SK-N-SH (cell line): ENCODE results near the gene MOCS3. TPM values are rescaled to one million over a fixed set of nuclear protein-coding genes. Genes with fewer than 3 reads are reported as not detected.

Experiments
- CTCF ChIA-PET: fragments of 300-600, 350-600 bp; formaldehyde crosslinking; extraction: SDS; loops from one replicate; lab custom pipeline; 2021; lab: Yijun Ruan, JAX
- POLR2A ChIA-PET: fragments of 350-600 bp; sonication (Branson Sonifier 250); formaldehyde crosslinking; extraction: SDS; loops from one replicate; lab custom pipeline; 2020; ENCODE audit warnings: antibody characterized with exemption, inconsistent platforms; lab: Yijun Ruan, JAX
- DNase-seq: peaks from one replicate; pipeline ENCODE4 v3.0.0; 2012
- H2AFZ ChIP-seq: fragments of 200-600 bp; sonication (generic); 2 replicates; pipeline ENCODE4 v1.8.1; 2016; ENCODE audit warnings: antibody characterized with exemption, mild to moderate bottlenecking, low read depth
- H3F3A ChIP-seq: fragments of 200-600 bp; sonication (generic); replicated peaks from 2 replicates; pipeline ENCODE3; 2016; ENCODE audit warnings: antibody characterized with exemption, mild to moderate bottlenecking; ENCODE audit not compliant: insufficient read depth
- H3K27ac ChIP-seq, 2 experiments: fragments of 200-500 bp in 1 of 2; fragments of 200-600 bp in 1 of 2; sonication (Bioruptor generic) in 1 of 2; sonication (generic), shearing (Covaris generic) in 1 of 2; 2 replicates each; pipeline versions ENCODE4 v1.5.1 to v1.6.1; 2014 to 2016; ENCODE audit warnings: low read depth in 2 of 2, inconsistent platforms in 1 of 2, low read length in 1 of 2, mild to moderate bottlenecking in 1 of 2, mixed read lengths in 1 of 2
- H3K27me3 ChIP-seq: fragments of 200-600 bp; sonication (generic), shearing (Covaris generic); 2 replicates; pipeline ENCODE4 v1.6.1; 2016; ENCODE audit warnings: mixed run types; ENCODE audit not compliant: insufficient read depth
- H3K36me3 ChIP-seq, 2 experiments: fragments of 200-500 bp in 1 of 2; fragments of 200-600 bp in 1 of 2; sonication (Bioruptor generic) in 1 of 2; sonication (generic) in 1 of 2; replicated peaks in 1 of 2; 2 replicates each; pipeline versions ENCODE3 to v1.5.1; 2014 to 2016; ENCODE audit warnings: low read length in 1 of 2, mild to moderate bottlenecking in 1 of 2; ENCODE audit not compliant: insufficient read depth in 2 of 2, control insufficient read depth in 1 of 2
- H3K4me1 ChIP-seq, 2 experiments: fragments of 200-500 bp in 1 of 2; fragments of 200-600 bp in 1 of 2; sonication (Bioruptor generic) in 1 of 2; sonication (generic), shearing (Covaris generic) in 1 of 2; 2 replicates each; pipeline versions ENCODE4 v1.5.1 to v1.6.1; 2014 to 2016; ENCODE audit warnings: low read depth in 1 of 2, low read length in 1 of 2, mixed run types in 1 of 2; ENCODE audit not compliant: insufficient read depth in 2 of 2, control insufficient read depth in 1 of 2
- H3K4me2 ChIP-seq: fragments of 200-600 bp; sonication (generic), shearing (Covaris generic); 2 replicates; pipeline ENCODE4 v1.6.1; 2017; ENCODE audit warnings: mixed run types
- H3K4me3 ChIP-seq, 2 experiments: fragments of 200-500 bp in 1 of 2; fragments of 200-600 bp in 1 of 2; sonication (Bioruptor generic) in 1 of 2; sonication (generic), shearing (Covaris generic) in 1 of 2; 2 replicates each; pipeline versions ENCODE4 v1.5.1 to v1.8.1; 2014 to 2016; ENCODE audit warnings: low read depth in 2 of 2, inconsistent platforms in 1 of 2, low read length in 1 of 2, mild to moderate bottlenecking in 1 of 2, mixed read lengths in 1 of 2, moderate library complexity in 1 of 2
- H3K79me2 ChIP-seq: fragments of 200-600 bp; sonication (generic); 2 replicates; pipeline ENCODE4 v1.8.1; 2017; ENCODE audit warnings: mild to moderate bottlenecking; ENCODE audit not compliant: insufficient read depth
- H3K9ac ChIP-seq: fragments of 200-600 bp; sonication (generic); 2 replicates; pipeline ENCODE4 v1.6.1; 2017; ENCODE audit warnings: mixed run types
- H3K9me2 ChIP-seq: fragments of 200-600 bp; sonication (generic); 2 replicates; pipeline ENCODE4 v1.6.1; 2017; ENCODE audit warnings: mixed run types
- H3K9me3 ChIP-seq: fragments of 200-600 bp; sonication (generic); 2 replicates; pipeline ENCODE4 v1.6.1; 2017; ENCODE audit warnings: mixed run types, mild to moderate bottlenecking, moderate library complexity
- H4K20me1 ChIP-seq: fragments of 200-600 bp; sonication (generic); 2 replicates; pipeline ENCODE4 v1.6.1; 2017; ENCODE audit warnings: mild to moderate bottlenecking, mixed run types; ENCODE audit not compliant: insufficient read depth
- ELF1 ChIP-seq: IDR thresholded peaks from 2 replicates; pipeline ENCODE4 v1.4.0; 2012
- EP300 ChIP-seq, 2 experiments: IDR thresholded peaks; 2 replicates each; pipeline versions ENCODE4 v1.4.0 to v1.6.1; 2012; ENCODE audit warnings: borderline replicate concordance in 1 of 2, low read depth in 1 of 2, low read length in 1 of 2
- EZH2phosphoT487 ChIP-seq: fragments of 200-600 bp; sonication (generic); IDR thresholded peaks from 2 replicates; pipeline ENCODE4 v1.6.1; 2017; ENCODE audit warnings: low read depth, mixed run types, mild to moderate bottlenecking, antibody characterized with exemption, moderate library complexity, borderline replicate concordance
- FOXJ3 ChIP-seq: sonication (generic); formaldehyde crosslinking; IDR thresholded peaks from 2 replicates; pipeline ENCODE4 v1.5.1; 2020; ENCODE audit warnings: mild to moderate bottlenecking, missing genetic modification reagents
- FOXM1 ChIP-seq: IDR thresholded peaks from 2 replicates; pipeline ENCODE4 v1.4.0; 2012; ENCODE audit warnings: low read depth, mild to moderate bottlenecking
- GABPA ChIP-seq: IDR thresholded peaks from 2 replicates; pipeline ENCODE4 v1.4.0; 2012; ENCODE audit warnings: low read depth, mild to moderate bottlenecking
- JUND ChIP-seq: IDR thresholded peaks from 2 replicates; pipeline ENCODE4 v1.4.0; 2012
- MEF2A ChIP-seq: IDR thresholded peaks from 2 replicates; pipeline ENCODE4 v1.4.0; 2012; ENCODE audit warnings: low read depth, borderline replicate concordance
- MXI1 ChIP-seq: IDR thresholded peaks from 2 replicates; pipeline ENCODE4 v1.6.1; 2012; ENCODE audit warnings: mild to moderate bottlenecking, low read depth, low read length, improper control_type of control experiment
- NFIC ChIP-seq: IDR thresholded peaks from 2 replicates; pipeline ENCODE4 v1.4.0; 2012; ENCODE audit warnings: borderline replicate concordance
- NRF1 ChIP-seq: IDR thresholded peaks from 2 replicates; pipeline ENCODE4 v1.6.1; 2012; ENCODE audit warnings: low read depth, mild to moderate bottlenecking, low read length
- POLR2AphosphoS5 ChIP-seq: IDR thresholded peaks from 2 replicates; pipeline ENCODE4 v1.6.1; 2012; ENCODE audit warnings: low read depth, low read length
- RAD21 ChIP-seq: IDR thresholded peaks from 2 replicates; pipeline ENCODE4 v1.6.1; 2012; ENCODE audit warnings: mild to moderate bottlenecking, low read length
- RCOR1 ChIP-seq: fragments of 150-350 bp; IDR thresholded peaks from 2 replicates; pipeline ENCODE4 v1.6.1; 2017; ENCODE audit warnings: antibody characterized with exemption, low read length
- RFX5 ChIP-seq: IDR thresholded peaks from 2 replicates; pipeline ENCODE4 v1.6.1; 2012; ENCODE audit warnings: mild to moderate bottlenecking, improper control_type of control experiment, low read length
- RXRA ChIP-seq: IDR thresholded peaks from 2 replicates; pipeline ENCODE4 v1.4.0; 2012; ENCODE audit warnings: low read depth, mild to moderate bottlenecking, borderline replicate concordance
- SMC3 ChIP-seq: IDR thresholded peaks from 2 replicates; pipeline ENCODE4 v1.6.1; 2012; ENCODE audit warnings: low read depth, low read length, improper control_type of control experiment
- TAF1 ChIP-seq: IDR thresholded peaks from 2 replicates; pipeline ENCODE4 v1.6.1; 2012; ENCODE audit warnings: low read depth, mild to moderate bottlenecking, low read length, moderate library complexity, borderline replicate concordance
- TCF12 ChIP-seq: IDR thresholded peaks from 2 replicates; pipeline ENCODE4 v1.4.0; 2012
- TEAD4 ChIP-seq: IDR thresholded peaks from 2 replicates; pipeline ENCODE4 v1.4.0; 2012; ENCODE audit warnings: mild to moderate bottlenecking, borderline replicate concordance; ENCODE audit not compliant: insufficient read depth
- YY1 ChIP-seq: IDR thresholded peaks from 2 replicates; pipeline ENCODE4 v1.4.0; 2012; ENCODE audit warnings: low read depth, mild to moderate bottlenecking
- WGBS: methylation state at CpG from one replicate; pipeline ENCODE4 v1.1.6; 2017; ENCODE audit warnings: low lambda C conversion rate; 5-methylcytosine and 5-hydroxymethylcytosine counted together
- polyA plus RNA-seq, 3 experiments: library from polyadenylated mRNA; depleted of rRNA; stranded (reverse); fragments of >200 nt; gene quantifications; 2 replicates each; pipeline ENCODE4 v1.2.3, GENCODE V29; 2012
- TF ChIP-seq, protein P1 (sequence below): fragments of 150-350 bp; IDR thresholded peaks from 2 replicates; pipeline ENCODE4 v1.6.1; 2017; ENCODE audit warnings: antibody characterized with exemption, low read length, low read depth, borderline replicate concordance
- TF ChIP-seq, protein P2 (sequence below): fragments of 150-350 bp; IDR thresholded peaks from 2 replicates; pipeline ENCODE4 v1.6.1; 2016; ENCODE audit warnings: mild to moderate bottlenecking, low read depth, low read length
- TF ChIP-seq, protein P3 (sequence below): IDR thresholded peaks from 2 replicates; pipeline ENCODE4 v1.4.0; 2012; ENCODE audit warnings: low read depth, borderline replicate concordance
- TF ChIP-seq, protein P4 (sequence below): fragments of 200-600 bp; sonication (generic); IDR thresholded peaks from 2 replicates; pipeline ENCODE4 v1.6.1; 2017; ENCODE audit warnings: antibody characterized with exemption, mild to moderate bottlenecking, moderate library complexity

Gene MOCS3, protein sequence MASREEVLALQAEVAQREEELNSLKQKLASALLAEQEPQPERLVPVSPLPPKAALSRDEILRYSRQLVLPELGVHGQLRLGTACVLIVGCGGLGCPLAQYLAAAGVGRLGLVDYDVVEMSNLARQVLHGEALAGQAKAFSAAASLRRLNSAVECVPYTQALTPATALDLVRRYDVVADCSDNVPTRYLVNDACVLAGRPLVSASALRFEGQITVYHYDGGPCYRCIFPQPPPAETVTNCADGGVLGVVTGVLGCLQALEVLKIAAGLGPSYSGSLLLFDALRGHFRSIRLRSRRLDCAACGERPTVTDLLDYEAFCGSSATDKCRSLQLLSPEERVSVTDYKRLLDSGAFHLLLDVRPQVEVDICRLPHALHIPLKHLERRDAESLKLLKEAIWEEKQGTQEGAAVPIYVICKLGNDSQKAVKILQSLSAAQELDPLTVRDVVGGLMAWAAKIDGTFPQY
- polyA plus RNA-seq (2012; rRNA removed), result 4.0 and 4.4 TPM in 2 replicates
- 3.0 and 3.9 TPM in 2 replicates for polyA plus RNA-seq (2012; cell fraction: cytosol; rRNA removed)
- polyA plus RNA-seq (2012; cell fraction: nucleus; rRNA removed), result 1.9 and 2.6 TPM in 2 replicates

DNA sequence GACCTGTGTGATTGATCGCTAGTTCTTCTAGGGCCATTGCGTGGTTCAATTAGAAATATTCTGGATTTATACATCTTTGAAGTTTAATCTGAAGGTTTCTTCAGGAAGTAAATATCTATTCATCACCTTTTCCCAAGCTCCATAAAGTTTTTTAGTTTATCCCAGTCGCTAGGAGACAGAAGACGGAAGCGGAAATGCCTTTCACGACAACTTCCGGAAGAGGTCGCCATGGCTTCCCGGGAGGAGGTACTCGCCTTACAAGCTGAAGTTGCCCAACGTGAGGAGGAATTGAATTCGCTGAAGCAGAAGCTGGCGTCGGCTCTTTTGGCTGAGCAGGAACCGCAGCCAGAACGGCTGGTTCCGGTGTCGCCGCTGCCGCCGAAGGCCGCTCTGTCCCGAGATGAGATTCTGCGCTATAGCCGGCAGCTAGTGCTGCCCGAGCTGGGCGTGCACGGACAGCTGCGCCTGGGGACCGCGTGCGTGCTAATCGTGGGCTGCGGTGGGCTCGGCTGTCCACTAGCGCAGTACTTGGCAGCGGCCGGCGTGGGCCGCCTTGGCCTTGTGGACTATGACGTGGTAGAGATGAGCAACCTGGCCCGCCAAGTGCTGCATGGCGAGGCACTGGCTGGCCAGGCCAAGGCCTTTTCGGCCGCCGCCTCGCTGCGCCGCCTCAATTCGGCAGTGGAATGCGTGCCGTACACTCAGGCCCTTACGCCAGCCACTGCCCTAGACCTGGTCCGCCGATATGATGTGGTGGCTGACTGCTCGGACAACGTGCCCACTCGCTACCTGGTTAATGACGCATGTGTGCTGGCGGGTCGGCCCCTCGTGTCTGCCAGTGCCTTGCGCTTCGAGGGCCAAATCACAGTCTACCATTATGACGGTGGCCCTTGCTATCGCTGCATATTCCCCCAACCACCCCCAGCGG is at the start of gene MOCS3:
TSS of gene MOCS3 (plus strand) at position 204 of the 928 bp plus-strand sequence. CDS start at position 229, 25 bp downstream.
- peak within 1 kb of the TSS; percentile 86 for H2AFZ ChIP-seq
- DNase-seq, result peak; percentile 86
- peaks cover 29 to 40% of the 10 kb centered on the region in 2 experiments for H3K36me3 ChIP-seq
- H3K4me1 ChIP-seq, result peaks cover 18 to 22% of the 10 kb centered on the region in 2 experiments
- POLR2A ChIA-PET, result interaction anchor here (1.3 to 2.4 kb wide), 4 partner anchors 11 to 168 kb away, joined by 5 to 25 read pairs (median 10); partner anchors contain the start of genes ADNP and BCAS4
- H3K27me3 ChIP-seq, result no peaks in the 10 kb centered on the region
- H3K27ac ChIP-seq, result peak within 1 kb of the TSS; percentile 91 to 96
- CTCF ChIA-PET, result interaction anchor here (0.9 to 4.2 kb wide), 7 partner anchors 28 to 295 kb away, joined by 3 to 29 read pairs (median 6); partner anchors contain the start of genes ADNP and BCAS4
- no peaks in the 10 kb centered on the region for H3K9me3 ChIP-seq
- H3K9me2 ChIP-seq, result no peaks in the 10 kb centered on the region
- peak within 1 kb of the TSS; percentile 98 to 100 for H3K4me3 ChIP-seq
- peaks cover 41% of the 10 kb centered on the region for H4K20me1 ChIP-seq
- peaks cover 8% of the 10 kb centered on the region for H3F3A ChIP-seq
- peak within 1 kb of the TSS; percentile 98 for H3K9ac ChIP-seq
- WGBS, result 5% methylated on average over 49 of the region's 67 CpGs
- peak within 1 kb of the TSS; percentile 93 for H3K4me2 ChIP-seq
- peaks cover 85% of the 10 kb centered on the region for H3K79me2 ChIP-seq
- TF ChIP-seq NFIC (no peak), GABPA (peak; percentile 93), TAF1 (no peak), MXI1 (peak; percentile 87; the same call in 1 of the 2 replicates), ELF1 (peak; percentile 61; the same call in 1 of the 2 replicates), YY1 (peak; percentile 90), SMC3 (no peak), JUND (0 out of 2 replicates have a peak, but pooled peaks have one; percentile 13), MEF2A (no peak), RCOR1 (0 out of 2 replicates have a peak, but pooled peaks have one; percentile 7), RAD21 (no peak), FOXM1 (no peak), NRF1 (no peak), TEAD4 (no peak), FOXJ3 (CRISPR knock-in tag) (no peak; the same call in 1 of the 2 replicates), RFX5 (no peak), TCF12 (no peak), POLR2AphosphoS5 (no peak), EZH2phosphoT487 (no peak), RXRA (no peak), EP300 (IDR thresholded peaks at IDR 0.05; ENCODE audit: borderline replicate concordance in 1 of 2, low read depth in 1 of 2, low read length in 1 of 2) (0 out of 4 replicates have a peak, but pooled peaks of 1 of the 2 experiments have one; percentile 32)
- TF ChIP-seq, protein P1, sequence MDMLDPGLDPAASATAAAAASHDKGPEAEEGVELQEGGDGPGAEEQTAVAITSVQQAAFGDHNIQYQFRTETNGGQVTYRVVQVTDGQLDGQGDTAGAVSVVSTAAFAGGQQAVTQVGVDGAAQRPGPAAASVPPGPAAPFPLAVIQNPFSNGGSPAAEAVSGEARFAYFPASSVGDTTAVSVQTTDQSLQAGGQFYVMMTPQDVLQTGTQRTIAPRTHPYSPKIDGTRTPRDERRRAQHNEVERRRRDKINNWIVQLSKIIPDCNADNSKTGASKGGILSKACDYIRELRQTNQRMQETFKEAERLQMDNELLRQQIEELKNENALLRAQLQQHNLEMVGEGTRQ, result no peak
- TF ChIP-seq, protein P2, sequence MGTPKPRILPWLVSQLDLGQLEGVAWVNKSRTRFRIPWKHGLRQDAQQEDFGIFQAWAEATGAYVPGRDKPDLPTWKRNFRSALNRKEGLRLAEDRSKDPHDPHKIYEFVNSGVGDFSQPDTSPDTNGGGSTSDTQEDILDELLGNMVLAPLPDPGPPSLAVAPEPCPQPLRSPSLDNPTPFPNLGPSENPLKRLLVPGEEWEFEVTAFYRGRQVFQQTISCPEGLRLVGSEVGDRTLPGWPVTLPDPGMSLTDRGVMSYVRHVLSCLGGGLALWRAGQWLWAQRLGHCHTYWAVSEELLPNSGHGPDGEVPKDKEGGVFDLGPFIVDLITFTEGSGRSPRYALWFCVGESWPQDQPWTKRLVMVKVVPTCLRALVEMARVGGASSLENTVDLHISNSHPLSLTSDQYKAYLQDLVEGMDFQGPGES, result peak; percentile 21; the same call in 1 of the 2 replicates
- TF ChIP-seq, protein P3, sequence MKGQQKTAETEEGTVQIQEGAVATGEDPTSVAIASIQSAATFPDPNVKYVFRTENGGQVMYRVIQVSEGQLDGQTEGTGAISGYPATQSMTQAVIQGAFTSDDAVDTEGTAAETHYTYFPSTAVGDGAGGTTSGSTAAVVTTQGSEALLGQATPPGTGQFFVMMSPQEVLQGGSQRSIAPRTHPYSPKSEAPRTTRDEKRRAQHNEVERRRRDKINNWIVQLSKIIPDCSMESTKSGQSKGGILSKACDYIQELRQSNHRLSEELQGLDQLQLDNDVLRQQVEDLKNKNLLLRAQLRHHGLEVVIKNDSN, result no peak
- TF ChIP-seq, protein P4, sequence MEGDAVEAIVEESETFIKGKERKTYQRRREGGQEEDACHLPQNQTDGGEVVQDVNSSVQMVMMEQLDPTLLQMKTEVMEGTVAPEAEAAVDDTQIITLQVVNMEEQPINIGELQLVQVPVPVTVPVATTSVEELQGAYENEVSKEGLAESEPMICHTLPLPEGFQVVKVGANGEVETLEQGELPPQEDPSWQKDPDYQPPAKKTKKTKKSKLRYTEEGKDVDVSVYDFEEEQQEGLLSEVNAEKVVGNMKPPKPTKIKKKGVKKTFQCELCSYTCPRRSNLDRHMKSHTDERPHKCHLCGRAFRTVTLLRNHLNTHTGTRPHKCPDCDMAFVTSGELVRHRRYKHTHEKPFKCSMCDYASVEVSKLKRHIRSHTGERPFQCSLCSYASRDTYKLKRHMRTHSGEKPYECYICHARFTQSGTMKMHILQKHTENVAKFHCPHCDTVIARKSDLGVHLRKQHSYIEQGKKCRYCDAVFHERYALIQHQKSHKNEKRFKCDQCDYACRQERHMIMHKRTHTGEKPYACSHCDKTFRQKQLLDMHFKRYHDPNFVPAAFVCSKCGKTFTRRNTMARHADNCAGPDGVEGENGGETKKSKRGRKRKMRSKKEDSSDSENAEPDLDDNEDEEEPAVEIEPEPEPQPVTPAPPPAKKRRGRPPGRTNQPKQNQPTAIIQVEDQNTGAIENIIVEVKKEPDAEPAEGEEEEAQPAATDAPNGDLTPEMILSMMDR, result no peak
